Esophagus squamous epithelium (tissue), 5 donors: Measurements from ENCODE around the gene C9orf43. TPM values are rescaled to one million over a fixed set of nuclear protein-coding genes. Genes with fewer than 3 reads are reported as not detected.

ENCODE experiments used
- DNase-seq: peaks from one replicate; lab custom pipeline; 2025; lab: John Stamatoyannopoulos, UW
- H3K27ac ChIP-seq, 4 donors: fragments of 200-600 bp; sonication (generic); one replicate each; pipeline ENCODE4 v1.5.1; 2016 to 2019; ENCODE audit warnings: mild to moderate bottlenecking in 1 of 4
- H3K27me3 ChIP-seq, 4 donors: fragments of 200-600 bp; sonication (generic); 1 replicate in 3 of 4; 2 replicates in 1 of 4; pipeline versions ENCODE4 v1.5.1 to v1.6.0; 2017 to 2021; ENCODE audit warnings: antibody characterized with exemption in 1 of 4
- H3K36me3 ChIP-seq, 3 donors: fragments of 200-600 bp; sonication (generic); one replicate each; pipeline ENCODE4 v1.5.1; 2016 to 2019
- H3K4me1 ChIP-seq, 3 donors: fragments of 200-600 bp; sonication (generic); one replicate each; pipeline ENCODE4 v1.5.1; 2017 to 2019
- H3K4me3 ChIP-seq, 4 donors: fragments of 200-600 bp; sonication (generic); 1 replicate in 3 of 4; 2 replicates in 1 of 4; pipeline ENCODE4 v1.5.1; 2016 to 2019; ENCODE audit warnings: mild to moderate bottlenecking in 2 of 4, moderate library complexity in 1 of 4
- H3K9me3 ChIP-seq, 3 donors: fragments of 200-600 bp; sonication (generic); one replicate each; pipeline ENCODE4 v1.5.1; 2016 to 2019
- CTCF ChIP-seq, 6 experiments: fragments of 450-650 bp in 4 of 6; fragments of 200-600 bp in 2 of 6; sonication (generic) in 2 of 6; IDR thresholded peaks; one replicate each; pipeline ENCODE4 v1.5.1; 2016 to 2019; ENCODE audit warnings: antibody characterized with exemption in 6 of 6, mild to moderate bottlenecking in 4 of 6, moderate library complexity in 4 of 6
- POLR2A ChIP-seq, 4 donors: fragments of 450-650 bp; IDR thresholded peaks; one replicate each; pipeline ENCODE4 v1.6.1; 2017; ENCODE audit warnings: antibody characterized with exemption in 4 of 4, mild to moderate bottlenecking in 4 of 4, moderate library complexity in 3 of 4
- WGBS, 2 donors: methylation state at CpG; one replicate each; pipeline ENCODE4 v1.1.5; 2018; 5-methylcytosine and 5-hydroxymethylcytosine counted together
- intact Hi-C: fragments of 100-400 bp; cut with DNase I; formaldehyde crosslinking; loops from one replicate; pipeline ENCODE4 v1.15.0; 2022
- total RNA-seq, 4 donors: library from RNA; depleted of rRNA; stranded (reverse); fragments of >200 nt; gene quantifications; one replicate each; pipeline ENCODE4 v1.1.0, GENCODE V29; 2016
- donor health status: DM: yes; HTN: yes; CAD: no.

The C9orf43 gene
- total RNA-seq, 4 donors from 2014 or later: 0.32 to 0.79 (median 0.38) TPM

DNA sequence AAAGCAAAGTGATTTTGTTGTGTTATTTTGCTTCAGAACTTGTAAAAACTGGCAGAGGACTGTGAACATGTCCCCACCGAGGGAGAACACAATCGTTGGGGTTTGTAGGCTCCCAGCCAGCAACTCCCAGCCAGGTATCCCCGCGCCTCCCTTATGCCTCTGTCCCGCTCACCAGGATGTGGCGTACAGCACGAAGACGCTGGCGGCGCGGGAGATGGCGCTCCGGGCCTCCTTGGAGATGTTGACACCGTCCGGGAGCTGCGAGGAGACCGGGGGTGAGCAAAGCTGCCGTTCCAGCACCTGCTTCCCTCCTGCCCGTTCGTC lies 702 bp upstream of the C9orf43 start:
- no peaks in the 10 kb centered on the region for H3K27me3 ChIP-seq
- TF ChIP-seq CTCF (IDR thresholded peaks at IDR 0.05): no peak
- TF ChIP-seq POLR2A (IDR thresholded peaks at IDR 0.05): no peak
- peaks cover 7 to 44% (median 10%) of the 10 kb centered on the region in 3 donors for H3K4me1 ChIP-seq
- DNase-seq: no peak
- peaks cover 0 to 20% (median 5%) of the 10 kb centered on the region in 3 donors for H3K36me3 ChIP-seq
- peak overlapping the region; percentile 92 to 99 (median 96) for H3K27ac ChIP-seq
- 0% methylated on average over 2 to 6 of the region's 20 CpGs for whole genome bisulfite sequencing, 2 donors
- no peaks in the 10 kb centered on the region for H3K9me3 ChIP-seq
- peak overlapping the region; percentile 78 to 95 (median 90) for H3K4me3 ChIP-seq
- intact Hi-C loops: loop anchor here (5.0 kb wide), 1 partner anchor 133 kb away; the partner anchor contains the start of genes CDC26 and PRPF4

DNA sequence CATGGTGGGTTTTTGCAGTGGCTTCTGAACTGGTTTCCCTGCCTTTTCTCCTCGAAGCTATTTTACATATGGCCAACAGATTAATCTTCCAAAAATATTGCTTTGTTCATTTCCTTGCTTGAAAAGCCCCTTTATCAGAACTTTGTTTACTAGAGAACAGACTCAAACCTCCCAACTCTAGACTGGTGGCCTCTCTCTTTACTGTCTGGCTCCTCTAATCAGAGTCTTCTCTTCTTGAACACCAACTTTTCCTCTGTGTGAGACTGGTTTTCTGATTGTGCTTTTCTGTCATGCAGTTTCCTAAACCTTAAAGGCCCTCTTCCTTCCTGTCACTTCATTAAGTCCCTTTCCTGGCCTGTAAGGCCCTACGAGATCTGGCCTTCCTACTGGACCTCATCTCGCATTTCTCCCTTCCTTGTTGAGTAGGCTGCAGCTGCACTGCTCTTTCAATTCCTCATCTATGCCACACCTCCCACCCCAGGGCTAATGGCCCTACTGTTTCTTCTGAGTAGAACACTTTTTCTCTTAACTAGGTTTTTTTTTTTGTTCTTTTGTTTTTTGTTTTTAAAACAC lies 5.7 kb downstream of the C9orf43 start:
- intact Hi-C loops: no loop called here
- peaks cover 0 to 7% (median 0%) of the 10 kb centered on the region in 3 donors for H3K4me1 ChIP-seq
- DNase-seq: no peak
- 50 to 59% methylated on average over 3 of the region's 3 CpGs for WGBS, 2 donors
- TF ChIP-seq POLR2A (IDR thresholded peaks at IDR 0.05): no peak
- no peak for TF ChIP-seq CTCF (IDR thresholded peaks at IDR 0.05)
- H3K27ac ChIP-seq: no peak overlapping the region
- H3K9me3 ChIP-seq: no peaks in the 10 kb centered on the region
- no peaks in the 10 kb centered on the region for H3K36me3 ChIP-seq
- no peaks in the 10 kb centered on the region for H3K27me3 ChIP-seq
- no peak overlapping the region for H3K4me3 ChIP-seq

- H3K36me3 ChIP-seq: no peaks in the 10 kb centered on the region
These were observed 6.8 kb downstream of the C9orf43 start for GRCh38 chr9:113417370-113417769.

GRCh38 chr9:113421726-113422125 lies 11.2 kb downstream of the C9orf43 start:
- no peaks in the 10 kb centered on the region for H3K27me3 ChIP-seq
- 63 to 77% methylated on average over 3 of the region's 3 CpGs for WGBS, 2 donors
- H3K36me3 ChIP-seq: no peaks in the 10 kb centered on the region
- DNase-seq: no peak
- TF ChIP-seq CTCF (IDR thresholded peaks at IDR 0.05) (no peak), POLR2A (IDR thresholded peaks at IDR 0.05) (no peak)
- H3K9me3 ChIP-seq: no peaks in the 10 kb centered on the region
- H3K4me3 ChIP-seq: no peak overlapping the region
- H3K27ac ChIP-seq: no peak overlapping the region
- intact Hi-C loops: no loop called here
- H3K4me1 ChIP-seq: no peaks in the 10 kb centered on the region

More at GRCh38 chr9:113417370-113417769, 6.8 kb downstream of the C9orf43 start:
- no peak for DNase-seq
- WGBS, 2 donors: 75 to 85% methylated on average over 4 of the region's 4 CpGs
- TF ChIP-seq POLR2A (IDR thresholded peaks at IDR 0.05): no peak
- TF ChIP-seq CTCF (IDR thresholded peaks at IDR 0.05): no peak
- intact Hi-C loops: no loop called here
- Histone ChIP-seq H3K9me3 (no peaks in the 10 kb centered on the region), H3K4me3 (no peak overlapping the region), H3K27me3 (no peaks in the 10 kb centered on the region), H3K4me1 (no peaks in the 10 kb centered on the region), H3K27ac (no peak overlapping the region)

GRCh38 chr9:113425072-113425471 lies 14.5 kb downstream of the C9orf43 start:
- H3K4me1 ChIP-seq: no peaks in the 10 kb centered on the region
- H3K27me3 ChIP-seq: no peaks in the 10 kb centered on the region
- TF ChIP-seq CTCF (IDR thresholded peaks at IDR 0.05) (no peak), POLR2A (IDR thresholded peaks at IDR 0.05) (no peak)
- no peaks in the 10 kb centered on the region for H3K9me3 ChIP-seq
- 47 to 53% methylated on average over 2 of the region's 2 CpGs for WGBS, 2 donors
- intact Hi-C loops: no loop called here
- no peak overlapping the region for H3K4me3 ChIP-seq
- H3K27ac ChIP-seq: no peak overlapping the region
- no peaks in the 10 kb centered on the region for H3K36me3 ChIP-seq
- DNase-seq: no peak
